HEK293T (cell line): ENCODE data around the gene TNIP2.

Experiments used
- CTCF ChIA-PET: fragments of 350-600 bp; formaldehyde crosslinking; extraction: SDS; loops from one replicate; lab custom pipeline; 2021; ENCODE audit warnings: antibody characterized with exemption, inconsistent platforms; lab: Yijun Ruan, JAX
- POLR2A ChIA-PET: fragments of 350-600 bp; formaldehyde crosslinking; extraction: SDS; loops from one replicate; lab custom pipeline; 2020; ENCODE audit warnings: antibody characterized with exemption, inconsistent platforms; lab: Yijun Ruan, JAX
- DNase-seq: peaks from one replicate; pipeline ENCODE4 v3.0.0; 2012; ENCODE audit warnings: mixed read lengths; ENCODE audit errors: extremely low spot score
- ARNT ChIP-seq: fragments of 450-650 bp; IDR thresholded peaks from 2 replicates; pipeline ENCODE4 v1.6.1; 2017; ENCODE audit warnings: mild to moderate bottlenecking
- BHLHE40 ChIP-seq: fragments of 450-650 bp; IDR thresholded peaks from 2 replicates; pipeline ENCODE4 v1.6.1; 2016; ENCODE audit warnings: mild to moderate bottlenecking, moderate library complexity, borderline replicate concordance
- CTBP1 ChIP-seq: fragments of 450-650 bp; IDR thresholded peaks from 2 replicates; pipeline ENCODE4 v1.6.1; 2016; ENCODE audit warnings: borderline replicate concordance
- ELF4 ChIP-seq: fragments of 450-650 bp; IDR thresholded peaks from 2 replicates; pipeline ENCODE4 v1.6.1; 2017; ENCODE audit warnings: antibody characterized with exemption
- FOXA1 ChIP-seq: fragments of 450-650 bp; IDR thresholded peaks from 2 replicates; pipeline ENCODE4 v1.6.1; 2016; ENCODE audit warnings: mild to moderate bottlenecking
- FOXK2 ChIP-seq: fragments of 450-650 bp; IDR thresholded peaks from 2 replicates; pipeline ENCODE4 v1.6.1; 2016; ENCODE audit warnings: mild to moderate bottlenecking
- FOXM1 ChIP-seq: fragments of 450-650 bp; IDR thresholded peaks from 2 replicates; pipeline ENCODE4 v1.6.1; 2017; ENCODE audit warnings: mild to moderate bottlenecking, borderline replicate concordance
- HDGF ChIP-seq: fragments of 450-650 bp; IDR thresholded peaks from 2 replicates; pipeline ENCODE4 v1.6.1; 2017; ENCODE audit warnings: antibody characterized with exemption, borderline replicate concordance
- L3MBTL2 ChIP-seq: fragments of 450-650 bp; conservative IDR thresholded peaks from 2 replicates; pipeline ENCODE4 v1.6.1; 2016; ENCODE audit warnings: mild to moderate bottlenecking
- LEF1 ChIP-seq: fragments of 450-650 bp; IDR thresholded peaks from 2 replicates; pipeline ENCODE4 v1.6.1; 2017; ENCODE audit warnings: mild to moderate bottlenecking, borderline replicate concordance
- NFRKB ChIP-seq: fragments of 450-650 bp; IDR thresholded peaks from 2 replicates; pipeline ENCODE4 v1.6.1; 2016; ENCODE audit warnings: mild to moderate bottlenecking, moderate library complexity
- PKNOX1 ChIP-seq: fragments of 450-650 bp; IDR thresholded peaks from 2 replicates; pipeline ENCODE4 v1.6.1; 2016
- SP1 ChIP-seq: fragments of 450-650 bp; IDR thresholded peaks from 2 replicates; pipeline ENCODE4 v1.6.1; 2017
- SUZ12 ChIP-seq: fragments of 450-650 bp; IDR thresholded peaks from 2 replicates; pipeline ENCODE4 v1.6.1; 2016; ENCODE audit warnings: mild to moderate bottlenecking
- TARDBP ChIP-seq: fragments of 450-650 bp; IDR thresholded peaks from 2 replicates; pipeline ENCODE4 v1.6.1; 2016
- ZNF384 ChIP-seq: fragments of 450-650 bp; IDR thresholded peaks from 2 replicates; pipeline ENCODE4 v1.6.1; 2016

TNIP2 gene

DNA sequence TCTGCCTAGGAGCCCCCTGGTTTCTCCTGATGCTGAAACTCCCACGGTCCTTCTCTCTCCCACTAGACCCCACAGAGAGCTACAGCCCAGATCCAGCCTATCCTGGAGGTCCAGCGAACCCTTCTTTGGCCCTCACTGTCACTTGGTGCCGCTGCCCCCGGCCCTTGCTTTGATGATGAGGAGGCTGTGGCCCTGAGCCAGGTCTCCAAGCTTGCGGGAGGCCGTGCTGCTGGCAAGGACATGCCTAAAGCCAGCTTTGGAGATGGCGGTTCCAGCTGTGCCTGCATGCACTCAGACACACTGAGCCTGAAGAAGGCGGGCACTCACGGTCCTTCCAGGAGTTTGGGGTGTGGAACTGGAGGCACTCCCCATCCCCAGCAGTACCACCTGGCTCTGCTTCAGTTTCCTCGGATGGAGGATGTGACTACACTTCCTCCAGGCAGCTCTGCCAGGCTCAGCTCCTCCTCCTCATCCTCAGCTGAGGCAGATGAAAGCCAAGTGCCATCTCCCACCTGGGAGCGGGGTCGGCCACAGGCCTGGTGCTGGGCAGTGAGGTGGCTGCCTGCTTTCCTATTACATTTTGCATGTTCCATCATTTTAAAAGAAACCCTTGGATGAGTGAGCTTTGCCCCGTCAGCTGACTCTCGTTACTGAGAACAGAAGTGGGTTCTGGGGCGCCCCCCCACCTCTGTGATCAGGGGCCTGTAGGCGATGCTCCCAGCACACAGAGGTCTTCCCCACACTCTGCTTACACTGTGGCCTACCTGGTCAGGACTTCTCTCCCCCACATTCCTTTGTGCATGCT, 9.0 kb downstream of the TNIP2 start:
- no peak for DNase-seq
- ChIA-PET POLR2A (no interaction called here), CTCF (no interaction called here)
- TF ChIP-seq ZNF384 (no peak), FOXK2 (no peak), L3MBTL2 (no peak), SUZ12 (no peak)

DNA sequence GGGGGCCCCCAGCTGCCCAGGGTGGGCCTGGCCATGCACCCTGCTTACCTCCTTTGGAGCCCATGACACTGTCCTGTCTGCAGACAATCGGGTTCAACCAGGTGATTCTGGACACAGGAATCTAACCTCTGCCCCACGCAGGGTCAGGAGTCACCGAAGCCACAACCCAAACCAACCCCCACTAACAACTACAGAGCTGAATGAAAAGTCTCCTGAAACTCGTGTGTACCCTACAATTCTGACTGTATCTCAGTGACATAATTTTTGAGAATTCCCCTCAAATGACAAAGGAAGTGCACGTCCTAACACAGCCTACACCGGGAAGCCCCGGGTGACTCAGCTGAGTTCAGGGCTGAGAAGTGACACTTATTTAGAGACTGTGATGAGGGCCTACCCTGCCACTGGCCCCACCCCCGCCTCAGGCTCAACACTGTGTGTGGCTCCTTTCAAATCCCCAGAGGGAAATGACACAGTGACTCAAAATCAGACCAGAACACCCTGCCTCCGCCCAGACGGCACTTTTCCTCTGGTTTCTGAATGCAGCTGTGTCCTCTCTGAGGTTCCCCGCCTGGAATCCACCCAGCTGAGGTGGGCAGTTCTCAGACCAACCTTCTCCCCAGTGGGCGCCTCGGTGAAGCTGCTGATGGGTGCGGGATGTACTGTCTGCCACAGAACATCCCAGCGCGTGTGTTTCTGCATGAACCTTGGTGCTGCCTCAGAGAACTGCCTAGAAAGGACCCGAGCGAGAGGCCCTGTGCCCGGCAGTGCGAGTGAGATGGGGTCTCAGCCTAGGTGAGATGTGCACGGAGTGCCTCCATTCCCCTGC, 9.9 kb downstream of the TNIP2 start:
- no peak for TF ChIP-seq ARNT
- no peak for TF ChIP-seq FOXA1
- no peak for TF ChIP-seq PKNOX1
- no peak for TF ChIP-seq TARDBP
- TF ChIP-seq L3MBTL2 = no peak
- TF ChIP-seq SP1 = no peak
- TF ChIP-seq ZNF384 = no peak
- TF ChIP-seq FOXK2 = no peak
- no peak for TF ChIP-seq NFRKB
- no peak for TF ChIP-seq BHLHE40
- TF ChIP-seq CTBP1 = no peak
- TF ChIP-seq LEF1 = no peak
- no peak for TF ChIP-seq SUZ12
- no peak for TF ChIP-seq FOXM1
- no peak for TF ChIP-seq ELF4
- no peak for TF ChIP-seq HDGF
- ChIA-PET CTCF (no interaction called here), POLR2A (no interaction called here)
- DNase-seq = no peak

- POLR2A ChIA-PET = no interaction called here
- no peak for TF ChIP-seq SP1
- DNase-seq = no peak
- CTCF ChIA-PET = no interaction called here
Measured at GRCh38 chr4:2745516-2745915, 10.6 kb downstream of the TNIP2 start.

GRCh38 chr4:2744576-2745270, 11.4 kb downstream of the TNIP2 start:
- no peak for TF ChIP-seq LEF1
- no peak for TF ChIP-seq CTBP1
- no peak for TF ChIP-seq TARDBP
- no peak for TF ChIP-seq FOXK2
- TF ChIP-seq L3MBTL2 = no peak
- TF ChIP-seq ZNF384 = no peak
- TF ChIP-seq NFRKB = no peak
- TF ChIP-seq BHLHE40 = no peak
- no peak for TF ChIP-seq PKNOX1
- TF ChIP-seq FOXM1 = no peak
- TF ChIP-seq SUZ12 = no peak
- no peak for TF ChIP-seq HDGF
- TF ChIP-seq ELF4 = no peak
- TF ChIP-seq ARNT = no peak
- no peak for TF ChIP-seq FOXA1
- ChIA-PET CTCF (no interaction called here), POLR2A (no interaction called here)
- DNase-seq = no peak

DNA sequence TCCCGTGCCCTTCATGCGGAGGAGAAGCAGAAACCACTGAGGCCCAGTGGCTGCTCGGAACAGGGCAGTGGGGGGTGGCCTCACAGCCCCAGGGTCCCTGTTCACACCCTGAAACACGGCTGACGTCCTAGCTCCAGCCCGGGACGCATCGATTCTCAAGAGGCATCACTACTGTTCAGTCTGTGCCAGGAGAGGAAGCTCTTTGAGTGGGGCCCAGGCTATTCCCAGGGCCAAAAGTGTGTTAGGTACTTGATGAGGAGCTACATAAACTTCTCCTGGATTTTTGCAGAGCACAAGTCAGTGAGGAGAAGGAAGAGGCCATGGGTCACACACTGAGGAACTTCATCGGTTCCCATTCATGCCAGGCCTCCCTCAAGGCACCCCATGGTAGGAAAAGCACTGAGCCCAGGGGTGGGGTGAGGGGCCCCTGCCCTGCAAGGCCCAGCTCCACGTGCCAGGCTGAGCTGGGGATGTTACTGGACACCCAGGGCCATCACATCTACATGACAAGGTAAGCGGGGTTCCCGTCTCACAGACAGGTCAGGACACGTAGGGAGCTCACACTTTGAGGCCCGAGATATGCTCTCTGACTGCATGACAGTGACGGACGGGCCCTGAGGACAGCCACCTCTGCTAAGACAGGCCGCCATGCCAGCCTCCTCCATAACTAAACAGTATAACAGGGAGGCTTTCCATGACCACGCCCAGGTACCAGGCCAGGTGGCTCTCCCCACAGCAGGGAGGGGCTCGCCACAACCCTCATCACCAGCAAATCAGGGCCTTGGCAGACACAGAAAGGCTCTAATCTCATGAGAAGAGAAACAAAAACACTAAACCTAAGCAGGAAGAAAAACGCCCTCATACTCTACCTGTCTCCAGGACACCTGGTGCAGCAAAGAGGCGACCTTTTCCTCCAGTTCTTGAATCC, 12.4 kb downstream of the TNIP2 start:
- TF ChIP-seq FOXA1 = no peak
- ChIA-PET CTCF (no interaction called here), POLR2A (no interaction called here)
- DNase-seq = no peak

- POLR2A ChIA-PET = no interaction called here
- DNase-seq = no peak
- TF ChIP-seq LEF1 = no peak
- no peak for TF ChIP-seq NFRKB
- TF ChIP-seq FOXK2 = no peak
- CTCF ChIA-PET = no interaction called here
Measured at GRCh38 chr4:2742823-2743517, 13.2 kb downstream of the TNIP2 start.
